ENCODE measurements around the gene PALM2AKAP2. TPM values are rescaled to one million over a fixed set of nuclear protein-coding genes. Genes with fewer than 3 reads are reported as not detected.

Gene PALM2AKAP2
- total and polyA plus RNA-seq, 9 of the 15 experiments (the other 6 are each of a cell fraction or from before 2014, with no cell fraction given) = not detected

- TF ChIP-seq PURB (CRISPR knock-in tag; IDR thresholded peaks at IDR 0.05; ENCODE audit: low read depth) (no peak), OTX1 (CRISPR knock-in tag; IDR thresholded peaks at IDR 0.05) (no peak), MLLT1 (IDR thresholded peaks at IDR 0.05) (no peak), ZBTB2 (IDR thresholded peaks at IDR 0.05) (no peak)
These were observed 32.3 kb downstream of the PALM2AKAP2 start (continued) for GRCh38 chr9:109812331-109812730.

- no peak overlapping the region for H3K4me3 ChIP-seq
- no peak overlapping the region for H2AFZ ChIP-seq (ENCODE audit: low read depth, low read length)
- DNase-seq (ENCODE audit: extremely low read depth in 1 of 4, low spot score in 3 of 4) (no peak), ATAC-seq (no peak), FAIRE-seq (no peak)
- H3K9ac ChIP-seq (ENCODE audit: insufficient read depth in 1 of 2, low read depth in 2 of 2, low read length in 2 of 2) = no peak overlapping the region
- ChIA-PET CTCF (ENCODE audit: low intra/inter-chr PET ratio) (no interaction called here), POLR2A (no interaction called here)
- H3K27me3 ChIP-seq (ENCODE audit: control insufficient read depth in 2 of 2, insufficient read depth in 2 of 2, low read length in 2 of 2) = no peaks in the 10 kb centered on the region
- WGBS (ENCODE audit: insufficient coverage, low coverage, missing lambda C conversion rate) = 0% methylated on average over 1 of the region's 1 CpG
- H3K36me3 ChIP-seq (ENCODE audit: control insufficient read depth, insufficient read depth, low read length) = no peaks in the 10 kb centered on the region
- no peaks in the 10 kb centered on the region for H3K4me1 ChIP-seq (replicated peaks in 1 of 2; ENCODE audit: control insufficient read depth in 2 of 2, insufficient read depth in 2 of 2, low read length in 2 of 2)
- no TSS peak for BruUV-seq (replicated peaks)
- no peaks in the 10 kb centered on the region for H3K79me2 ChIP-seq (ENCODE audit: control insufficient read depth, insufficient read depth, low read length)
- in situ Hi-C loops (cut with MboI) = no loop called here
- no peaks in the 10 kb centered on the region for H3K9me3 ChIP-seq (replicated peaks; ENCODE audit: control insufficient read depth, insufficient read depth, low read depth, low read length)
- H3K9me1 ChIP-seq (ENCODE audit: control insufficient read depth, insufficient read depth, low read length) = no peaks in the 10 kb centered on the region
- H3K27ac ChIP-seq (ENCODE audit: extremely low read depth, low read depth, low read length) = no peak overlapping the region
- H4K20me1 ChIP-seq (replicated peaks; ENCODE audit: control insufficient read depth, insufficient read depth, low read length) = no peaks in the 10 kb centered on the region
- intact Hi-C loops (cut with micrococcal nuclease) = loop anchor here (10.0 kb wide), 1 partner anchor 342 kb away; no protein-coding TSS in a partner anchor
- H3K4me2 ChIP-seq (ENCODE audit: insufficient read depth, low read length) = no peak overlapping the region
- no peak for TF ChIP-seq FOS (IDR thresholded peaks at IDR 0.05; ENCODE audit: extremely low read depth, insufficient read length)
- TF ChIP-seq KDM4B (IDR thresholded peaks at IDR 0.05; ENCODE audit: borderline replicate concordance in 2 of 2, low read depth in 1 of 2) = no peak
- TF ChIP-seq HDAC3 (IDR thresholded peaks at IDR 0.05; ENCODE audit: borderline replicate concordance, partially characterized antibody) = no peak
- TF ChIP-seq TRIM28 (IDR thresholded peaks at IDR 0.05) = no peak
- TF ChIP-seq FOXK2 (conservative IDR thresholded peaks at IDR 0.05 in 1 of 2, IDR thresholded peaks at IDR 0.05 in 1 of 2; ENCODE audit: low read depth in 2 of 2) = no peak
- TF ChIP-seq RBM15 (IDR thresholded peaks at IDR 0.05; ENCODE audit: insufficient read depth, low read length) = no peak
- no peak for TF ChIP-seq ZFP1 (CRISPR knock-in tag; IDR thresholded peaks at IDR 0.05)
- TF ChIP-seq ZNF77 (CRISPR knock-in tag; IDR thresholded peaks at IDR 0.05) = no peak
- no peak for TF ChIP-seq TAF7 (tag; IDR thresholded peaks at IDR 0.05)
- TF ChIP-seq CTCF (IDR thresholded peaks at IDR 0.05 in 2 of 3, conservative IDR thresholded peaks at IDR 0.05 in 1 of 3; ENCODE audit: insufficient read depth in 2 of 3, low read depth in 1 of 3, low read length in 3 of 3) = no peak
- no peak for TF ChIP-seq GATA2 (CRISPR knock-in tag; IDR thresholded peaks at IDR 0.05)
- TF ChIP-seq SRSF1 (IDR thresholded peaks at IDR 0.05; ENCODE audit: low read depth, low read length) = no peak
- no peak for TF ChIP-seq ATF2 (CRISPR knock-in tag; IDR thresholded peaks at IDR 0.05)
These were observed 32.9 kb downstream of the PALM2AKAP2 start for GRCh38 chr9:109812818-109813281.

Data from K562 (cell line).